ENCODE measurements around the gene RHEBL1.
"Not testable (repeated sequence)": the region's sequence is repeated elsewhere in the genome, so short reads cannot be mapped to it uniquely, and the experiment has no call there.

The RHEBL1 gene

DNA sequence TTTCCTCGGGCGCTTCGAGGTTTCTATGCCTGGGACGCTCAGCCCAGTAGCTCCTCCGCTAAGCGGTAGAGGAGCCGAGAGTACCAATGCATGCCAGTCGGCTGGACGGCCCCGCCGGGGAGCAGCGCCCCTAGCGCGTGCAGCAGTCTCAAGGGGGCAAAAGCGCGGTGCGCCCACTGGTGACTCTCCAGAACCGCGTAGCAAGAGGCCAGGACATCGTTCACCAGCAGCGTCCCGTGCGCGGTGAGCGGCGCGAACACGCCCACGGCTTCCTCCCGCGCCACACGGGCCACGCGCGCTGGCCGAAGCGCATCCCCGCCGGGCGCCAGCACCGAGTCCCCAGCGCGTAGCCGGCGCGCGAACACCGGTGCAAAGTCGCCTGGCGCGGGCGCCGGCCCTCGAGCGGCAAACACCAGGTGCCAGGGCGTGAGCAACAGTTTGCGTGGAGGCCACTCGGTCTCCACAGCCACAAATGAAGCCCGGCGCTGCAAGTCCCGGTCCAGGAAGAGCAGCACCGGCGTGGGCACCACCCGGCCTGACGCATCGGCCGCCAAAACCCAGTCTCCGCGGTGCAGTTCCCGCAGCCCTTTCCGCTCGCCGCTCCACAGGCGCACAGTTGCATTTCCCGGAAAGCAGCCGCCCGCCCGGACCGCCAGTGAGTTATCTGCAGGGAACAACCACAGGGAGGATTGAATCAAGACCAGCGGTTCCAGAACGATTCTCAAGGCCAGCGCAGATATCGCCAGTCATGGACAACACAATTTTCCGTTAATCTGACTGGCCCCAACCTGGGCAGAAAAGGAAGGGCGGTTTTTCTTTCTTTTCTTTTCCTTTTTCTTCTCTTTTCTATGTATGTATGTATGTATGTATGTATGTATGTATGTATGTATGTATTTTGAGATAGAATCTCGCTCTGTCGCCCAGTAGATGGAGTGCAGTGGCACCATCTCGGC lies 20.3 kb upstream of the RHEBL1 start:
- DNase-seq = no peak

DNA sequence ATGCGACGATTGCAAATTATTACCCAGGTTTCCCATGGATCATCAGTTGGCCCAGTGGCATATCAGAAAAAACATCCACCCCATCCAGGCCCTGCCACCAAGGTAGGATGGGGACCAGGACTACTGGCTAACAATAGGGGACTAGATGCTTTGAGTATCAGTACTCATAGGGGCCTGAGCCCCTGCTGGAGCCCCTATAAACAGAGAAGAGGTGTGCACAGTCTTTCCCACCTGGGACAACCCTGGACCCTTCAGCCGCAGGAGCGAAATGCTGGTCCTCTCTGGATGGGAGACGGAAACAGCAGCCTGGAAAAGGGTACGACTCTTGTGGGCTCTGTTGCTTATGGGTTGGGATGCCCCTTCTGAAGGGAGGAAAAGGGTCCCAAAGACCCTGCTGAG lies 19.2 kb upstream of the RHEBL1 start:
- DNase-seq = no peak

DNA sequence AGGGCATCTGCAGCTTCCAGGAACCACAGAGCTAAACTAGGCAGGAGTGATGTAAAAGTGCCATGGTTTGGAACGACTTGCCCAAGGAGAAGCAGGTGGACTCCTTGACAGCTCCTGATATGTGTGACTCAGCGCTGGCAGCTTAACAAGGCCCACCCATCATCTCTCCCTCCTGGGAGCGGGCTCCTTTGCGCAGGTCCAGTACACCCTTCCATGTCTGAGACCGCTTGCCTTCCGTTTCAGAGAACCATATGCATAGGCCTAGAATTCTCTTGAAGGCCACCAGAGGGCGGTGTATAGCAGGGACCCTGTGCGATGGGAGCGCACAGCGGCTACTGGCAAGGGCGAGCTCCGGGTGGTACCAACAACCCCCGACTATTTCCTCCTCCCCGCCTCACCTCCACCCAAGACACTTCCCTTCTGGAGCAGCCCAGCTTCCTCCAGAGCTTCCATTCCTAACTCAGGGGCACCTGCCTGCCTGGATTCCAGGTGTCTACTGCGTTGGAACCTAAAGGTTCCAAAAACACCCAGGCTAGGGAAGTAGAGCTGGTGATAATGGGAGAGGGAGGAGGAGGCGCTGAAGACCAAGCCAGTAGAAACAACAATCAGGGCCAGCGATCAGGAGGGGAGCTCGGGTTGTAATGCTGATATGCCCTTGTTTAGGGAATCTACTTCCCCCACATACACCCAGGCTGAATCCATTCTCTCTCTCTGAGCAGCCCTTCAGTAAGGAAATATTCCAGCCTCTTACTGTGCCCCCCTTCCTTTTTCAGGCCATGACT lies 18.6 kb upstream of the RHEBL1 start:
- peak; percentile 85 for DNase-seq

DNA sequence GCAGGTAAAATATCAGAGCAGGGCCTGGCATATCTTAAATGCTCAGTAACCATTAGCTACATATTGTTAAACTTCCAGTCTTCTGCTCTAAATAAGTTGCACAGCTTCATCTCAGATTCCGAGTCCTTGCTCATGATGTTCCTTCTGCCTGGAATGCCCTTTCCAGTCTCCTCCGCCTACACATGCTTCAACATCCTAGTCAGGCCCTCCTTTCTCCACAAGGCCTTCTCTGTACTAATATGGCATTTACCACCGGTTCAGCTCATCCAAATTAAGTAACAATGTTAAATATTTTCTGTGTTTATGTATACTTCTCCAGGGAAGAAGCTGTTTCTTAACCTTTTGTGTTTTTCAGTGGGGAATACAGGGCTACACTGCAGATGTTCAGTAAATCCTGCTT lies 16.3 kb upstream of the RHEBL1 start:
- no peak for DNase-seq

DNA sequence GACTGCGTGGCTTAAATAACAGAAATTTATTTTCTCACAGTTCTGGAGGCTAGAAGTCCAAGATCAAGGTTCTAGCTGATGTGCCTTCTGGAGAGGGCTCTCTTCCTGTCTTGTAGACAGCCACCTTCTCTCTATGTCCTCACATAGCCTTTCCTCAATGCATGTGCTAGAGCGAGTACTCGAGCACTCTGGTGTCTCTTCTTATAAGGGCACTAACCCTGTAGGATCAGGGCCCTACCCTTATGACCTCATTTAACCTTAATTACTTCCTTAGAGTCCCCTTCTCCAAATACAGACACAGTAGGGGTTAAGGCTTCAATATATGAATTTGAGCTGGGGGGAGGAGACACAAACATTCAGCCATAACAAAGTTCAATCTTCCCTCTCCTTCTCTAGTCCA lies 14.7 kb upstream of the RHEBL1 start:
- DNase-seq = no peak

DNA sequence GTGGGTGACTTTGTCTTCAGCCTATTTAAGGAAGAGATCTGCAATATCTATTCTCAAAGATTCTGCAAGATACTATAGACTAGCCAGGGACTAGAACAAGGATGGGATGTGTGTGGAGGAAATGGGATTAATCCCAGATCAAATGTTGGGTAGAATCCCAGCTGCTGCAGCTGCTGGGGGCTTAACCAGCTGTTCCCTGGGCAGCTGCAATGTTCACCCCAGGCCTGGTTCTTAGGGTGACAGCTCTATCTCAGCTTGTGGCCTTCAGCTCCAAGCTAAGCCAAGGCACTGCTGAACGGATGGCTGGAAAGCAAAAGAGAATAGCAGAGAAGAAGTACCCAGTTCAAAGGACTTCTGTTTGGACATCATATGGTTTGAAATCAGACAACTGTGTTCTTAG lies 10.0 kb upstream of the RHEBL1 start:
- DNase-seq = no peak

DNA sequence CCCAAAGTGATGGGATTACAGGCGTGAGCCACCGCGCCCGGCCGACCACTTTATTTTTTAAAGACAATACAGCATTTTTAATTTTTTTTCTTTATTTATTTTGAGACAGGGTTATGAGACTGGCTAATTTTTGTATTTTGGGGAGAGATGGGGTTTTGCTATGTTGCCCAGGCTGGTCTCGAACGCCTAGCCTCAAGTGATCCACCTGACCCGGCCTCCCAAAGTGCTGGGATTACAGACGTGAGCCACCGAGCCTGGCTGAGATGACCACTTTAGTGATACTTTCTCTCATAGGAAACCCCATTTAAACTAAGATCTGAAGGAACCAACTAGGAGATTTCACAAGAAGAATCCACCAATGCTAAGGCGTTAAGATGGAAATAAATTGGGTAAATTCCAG lies 1.2 kb upstream of the RHEBL1 start:
- no peak for DNase-seq

DNA sequence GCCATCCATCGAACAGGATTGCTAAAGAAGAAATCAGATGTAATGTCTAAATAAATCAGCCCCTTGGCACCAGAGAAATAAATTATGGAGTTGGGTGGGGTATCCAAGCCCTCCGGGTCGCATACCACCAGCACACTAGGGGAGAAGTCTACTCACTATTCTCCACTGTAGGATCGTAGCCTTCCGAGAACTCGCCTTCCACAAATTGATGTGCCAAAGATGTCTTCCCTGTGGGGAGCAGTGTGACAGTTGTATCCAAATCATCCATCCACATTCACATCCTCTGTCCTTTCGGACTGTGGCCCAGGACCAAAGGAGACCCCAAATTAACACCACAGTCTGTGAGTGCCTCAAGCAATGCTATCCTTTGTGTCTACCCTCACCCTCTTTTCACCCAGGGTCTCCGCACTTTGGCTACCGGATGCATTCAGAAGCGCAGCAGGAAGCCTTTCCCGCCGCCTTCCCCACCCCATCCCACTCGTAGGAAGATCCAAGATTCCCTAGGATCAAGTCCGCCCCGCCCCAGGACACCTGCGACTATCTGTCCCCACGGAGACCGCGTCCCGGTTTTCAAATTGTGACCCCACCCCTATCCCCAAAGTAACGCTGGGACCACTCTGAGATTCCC lies 786 bp downstream of the RHEBL1 start:
- no peak for DNase-seq

DNA sequence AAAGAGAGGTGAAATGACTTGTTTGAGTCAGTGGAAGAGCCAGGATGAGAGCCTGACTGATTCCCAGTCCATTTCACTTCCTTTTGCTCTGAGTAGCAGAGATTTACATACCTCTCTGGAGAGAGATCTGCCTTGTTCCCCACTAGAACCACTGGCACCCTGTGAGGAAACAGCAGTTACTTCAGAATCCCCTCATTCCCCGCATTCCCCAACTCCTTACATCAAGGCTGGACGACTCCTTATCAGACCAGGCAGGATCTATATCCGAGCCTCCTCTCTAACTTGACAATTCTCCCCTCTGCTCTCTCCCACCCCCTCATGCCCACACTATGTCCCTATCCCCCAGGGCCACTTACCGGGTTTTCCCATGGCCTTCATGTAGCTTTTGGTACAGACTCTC lies 3.7 kb downstream of the RHEBL1 start:
- no peak for DNase-seq

DNA sequence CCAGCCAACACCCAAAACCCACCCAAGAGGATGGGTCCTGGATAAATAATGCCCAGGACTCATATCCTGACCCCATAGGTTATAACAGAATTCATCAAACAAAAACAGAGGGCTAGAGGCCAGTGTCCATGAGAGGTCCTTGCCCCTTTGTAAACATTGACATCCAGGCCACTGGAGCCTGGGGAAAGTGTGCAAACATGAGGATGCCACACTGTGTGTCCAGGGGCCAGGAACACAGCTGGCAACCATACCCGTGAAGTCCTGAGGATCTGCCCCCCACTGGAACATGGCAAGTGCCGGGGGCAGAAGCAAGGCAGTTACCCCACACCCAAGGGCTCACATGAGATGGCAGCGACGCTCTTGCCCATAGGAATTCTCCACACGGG lies 5.0 kb downstream of the RHEBL1 start:
- DNase-seq = no peak

DNA sequence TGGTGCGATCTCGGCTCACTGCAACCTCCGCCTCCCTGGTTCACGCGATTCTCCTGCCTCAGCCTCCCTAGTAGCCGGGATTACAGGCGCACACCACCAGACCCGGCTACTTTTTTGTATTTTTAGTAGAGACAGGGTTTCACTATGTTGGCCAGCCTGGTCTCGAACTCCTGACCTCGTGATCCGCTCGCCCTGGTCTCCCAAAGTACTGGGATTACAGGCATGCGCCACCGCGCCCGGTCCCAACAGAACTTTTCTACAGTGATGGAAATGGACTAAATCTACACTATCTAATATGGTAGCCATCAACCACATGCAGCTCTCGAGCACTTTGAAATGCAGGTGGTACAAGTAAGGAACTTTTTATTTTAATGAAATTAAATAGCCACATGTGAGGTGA lies 7.9 kb downstream of the RHEBL1 start:
- not testable (repeated sequence) for DNase-seq

DNA sequence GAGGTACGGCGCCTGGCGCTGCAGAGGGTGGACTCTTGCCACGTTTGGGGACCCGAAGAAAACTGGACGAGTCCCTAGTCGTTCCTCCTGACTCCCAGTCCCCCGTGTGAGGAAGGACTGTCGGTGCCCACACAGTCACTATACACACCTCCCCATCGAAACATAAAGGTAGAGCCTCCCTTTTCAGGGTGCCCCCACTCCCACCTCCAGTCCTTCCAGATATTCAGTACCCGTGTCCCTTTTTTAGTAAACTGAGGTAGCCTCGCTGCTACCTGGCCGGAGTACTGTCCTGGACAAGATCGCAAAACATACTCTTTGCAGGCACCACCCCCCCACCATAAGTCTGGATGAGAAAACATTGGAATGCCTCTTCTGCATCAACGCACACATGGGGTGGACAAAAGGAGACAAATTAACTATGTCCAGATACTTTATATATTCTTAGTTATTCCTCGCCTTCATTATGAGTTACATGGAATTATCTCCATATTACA lies 8.6 kb downstream of the RHEBL1 start:
- DNase-seq = no peak

DNA sequence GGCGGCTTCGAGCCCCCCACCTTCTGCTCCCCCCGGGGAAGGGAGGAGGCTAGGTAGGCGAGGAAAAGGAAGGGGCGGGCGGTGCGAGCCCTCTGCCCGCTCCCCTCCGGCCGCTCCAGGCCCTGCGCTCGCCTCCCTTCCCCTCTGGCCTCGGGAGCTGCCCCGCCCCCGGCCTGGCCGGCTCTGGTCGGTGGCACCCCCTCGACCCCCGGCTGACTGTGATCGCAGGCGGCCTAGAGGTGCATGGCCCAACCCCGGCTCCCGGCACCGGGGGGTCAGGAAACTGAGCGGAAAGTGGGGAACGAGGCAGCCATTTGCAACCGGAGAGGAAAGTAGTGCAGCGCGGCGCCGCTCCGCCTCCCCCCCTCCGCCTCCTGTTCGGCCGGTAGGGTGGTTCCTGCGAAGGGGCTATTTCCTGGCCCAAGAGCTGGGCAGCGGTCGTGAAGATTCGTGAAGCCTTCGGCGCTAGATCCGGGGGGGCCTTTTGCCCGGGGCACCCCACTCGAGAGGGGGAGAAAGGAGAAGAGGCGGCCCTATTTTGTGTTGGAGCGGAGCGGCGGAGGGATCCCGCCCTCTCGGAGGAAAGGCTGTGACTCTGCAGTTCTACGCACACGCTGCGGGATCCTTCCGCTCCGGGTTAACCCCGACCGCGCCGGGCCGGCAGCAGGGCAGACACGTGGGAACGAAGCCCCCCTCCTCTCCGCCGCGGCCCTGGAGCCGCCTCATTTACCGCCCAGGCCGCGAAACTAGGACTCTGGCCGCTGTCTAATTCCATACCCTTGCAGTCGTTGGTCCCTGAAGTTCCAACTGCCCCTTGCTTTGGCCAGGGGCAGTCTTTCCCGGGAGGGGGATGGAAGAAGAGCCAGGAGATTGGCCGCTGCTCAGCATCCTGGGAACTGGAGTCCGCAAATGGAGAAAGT lies 9.3 kb downstream of the RHEBL1 start, which contains the start of gene KMT2D:
KMT2D (minus strand) TSS at position 558 of the 920 bp plus-strand sequence. CDS start 5,470 bp downstream, outside the sequence.
- DNase-seq = peak; percentile 75

DNA sequence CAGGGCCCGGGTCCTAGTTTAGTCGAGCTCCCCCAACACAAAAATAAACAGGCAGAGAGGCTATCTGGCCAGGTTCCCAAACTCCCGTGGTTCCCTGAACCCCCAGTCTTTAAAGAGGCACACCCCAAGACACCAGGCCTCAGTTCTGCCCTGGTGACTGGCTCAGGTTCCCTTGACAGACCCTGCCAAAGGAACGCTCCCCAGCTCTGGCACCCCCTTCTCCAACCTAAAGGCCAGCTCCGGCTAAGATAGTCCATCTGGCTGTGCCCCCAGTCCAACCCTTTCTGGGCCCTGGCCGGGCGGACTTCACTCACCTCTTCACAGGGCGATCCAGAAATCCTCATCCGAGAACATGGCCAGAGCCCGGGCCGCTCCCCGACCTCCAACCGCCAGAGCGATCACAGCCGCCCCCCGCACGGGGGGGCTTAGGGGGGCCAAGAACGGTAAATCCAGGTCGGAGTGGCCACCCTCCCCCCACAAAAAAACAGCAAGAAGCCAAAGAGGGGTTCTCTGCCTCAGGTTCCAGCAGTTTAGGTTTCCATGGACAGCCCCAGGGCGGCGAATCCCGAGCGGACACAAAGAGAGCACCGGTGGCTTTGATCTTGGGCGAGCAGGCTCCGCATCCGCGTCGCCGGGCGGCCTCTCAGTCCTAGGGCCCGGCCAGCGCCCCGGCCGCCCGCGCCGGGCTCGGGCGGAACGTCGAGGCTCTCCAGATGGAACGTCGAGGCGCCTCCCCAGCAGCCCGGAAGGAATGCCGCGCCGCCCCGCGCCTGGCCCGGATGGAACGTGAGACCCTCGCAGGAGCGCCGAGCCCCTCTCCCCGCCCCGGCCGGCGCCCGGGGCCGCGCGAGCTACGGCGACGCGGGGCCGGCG lies 10.2 kb downstream of the RHEBL1 start:
- no peak for DNase-seq

DNA sequence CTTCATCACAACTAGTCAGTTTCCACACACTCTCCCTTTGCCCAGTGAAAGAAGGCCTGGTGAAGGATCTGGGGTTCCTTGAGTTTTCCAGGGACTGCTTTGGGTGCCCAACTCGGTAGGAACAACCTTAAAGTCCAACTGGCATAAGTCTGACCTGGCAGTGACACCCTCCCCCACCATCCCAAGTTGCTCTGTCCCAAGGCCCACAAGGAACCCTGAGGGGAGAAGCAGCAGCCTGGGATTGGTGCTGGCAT lies 10.8 kb downstream of the RHEBL1 start:
- DNase-seq = no peak

DNA sequence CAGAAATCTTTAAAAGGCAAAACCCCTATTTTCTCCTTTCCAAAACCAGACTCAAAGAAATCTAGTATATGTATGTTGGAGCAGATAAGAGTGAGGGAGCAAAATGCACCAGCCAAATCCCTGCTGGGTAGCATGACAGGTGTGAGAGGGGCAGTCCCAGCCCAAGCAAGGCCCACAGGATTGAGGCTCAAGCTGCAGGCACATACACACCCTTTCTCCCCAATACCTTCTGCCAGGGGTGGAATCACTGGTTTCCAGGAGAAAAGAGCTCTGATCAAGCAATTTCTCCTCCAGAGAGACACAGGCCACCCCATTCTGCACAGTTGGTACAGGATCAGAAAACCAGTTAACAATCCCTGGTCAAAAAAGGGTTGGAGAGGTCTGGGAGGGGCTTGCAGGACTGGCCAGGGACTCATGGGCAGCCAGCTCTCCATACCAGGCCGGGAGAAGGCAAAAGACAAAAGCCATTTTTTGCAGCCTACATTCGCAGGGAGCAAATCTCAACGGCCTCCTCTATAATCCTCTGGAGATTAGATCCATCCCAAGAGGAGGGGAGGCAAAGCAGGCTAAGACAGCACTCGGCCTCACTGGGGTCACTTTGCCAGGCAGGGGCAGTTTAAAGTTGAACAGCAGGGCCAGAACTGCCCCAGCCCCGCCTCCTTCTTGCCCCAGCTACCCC lies 11.3 kb downstream of the RHEBL1 start:
- DNase-seq = no peak

DNA sequence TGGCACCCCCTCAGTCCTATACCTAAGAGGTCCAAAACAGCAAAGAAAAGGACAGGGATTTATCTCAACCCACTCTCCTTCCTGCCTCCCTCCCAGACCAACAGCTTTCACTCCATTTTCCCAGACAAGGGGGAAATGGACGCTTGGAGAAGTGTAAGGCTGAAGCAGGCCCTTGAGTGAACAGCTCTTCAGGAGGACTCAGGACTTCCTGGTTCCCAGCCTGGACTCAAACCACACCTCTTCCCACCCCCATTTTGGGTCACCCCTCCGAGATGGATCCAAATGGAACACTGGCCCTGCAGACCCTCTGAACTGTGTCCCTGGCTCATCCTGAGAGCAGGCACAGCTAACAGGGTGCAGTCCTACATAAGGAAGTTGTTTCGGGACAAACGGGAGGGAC lies 11.9 kb downstream of the RHEBL1 start:
- DNase-seq = peak; percentile 47

DNA sequence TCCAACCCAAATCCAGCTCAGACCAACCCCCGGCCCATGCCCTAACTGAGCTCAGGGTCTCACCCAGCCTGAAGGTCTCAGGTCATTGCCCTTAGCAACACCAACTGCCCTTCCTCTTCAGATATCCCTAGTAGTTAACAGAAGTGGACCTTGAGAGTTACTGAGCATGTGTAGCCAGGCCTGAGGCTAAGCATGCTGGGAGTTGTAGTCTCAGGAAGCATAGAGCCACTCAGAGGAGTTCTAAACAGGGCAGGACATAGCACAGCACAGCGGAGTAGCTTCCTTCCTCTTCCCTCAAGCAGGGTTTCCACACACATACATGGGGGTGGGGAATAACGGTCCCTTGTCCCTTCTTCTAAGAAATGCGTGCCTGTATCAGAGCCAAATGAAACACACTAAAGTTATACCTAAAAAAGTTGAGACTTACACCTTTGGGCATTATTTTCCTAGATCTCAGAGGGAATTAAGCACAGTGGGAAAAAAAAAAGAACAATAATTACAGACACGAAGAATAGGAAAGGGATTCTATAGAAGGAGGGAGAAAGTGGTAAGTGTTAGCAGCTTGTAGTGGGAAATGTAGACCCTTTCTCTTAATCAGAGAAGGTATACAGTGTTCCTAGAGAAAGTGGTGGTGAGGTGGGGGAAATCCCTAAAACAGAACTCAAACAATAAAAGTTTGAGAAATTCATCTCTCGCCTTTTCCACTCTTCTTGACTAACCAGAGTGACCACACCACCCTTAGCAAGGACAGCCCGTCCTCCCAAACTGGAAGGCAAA lies 13.6 kb downstream of the RHEBL1 start:
- no peak for DNase-seq

DNA sequence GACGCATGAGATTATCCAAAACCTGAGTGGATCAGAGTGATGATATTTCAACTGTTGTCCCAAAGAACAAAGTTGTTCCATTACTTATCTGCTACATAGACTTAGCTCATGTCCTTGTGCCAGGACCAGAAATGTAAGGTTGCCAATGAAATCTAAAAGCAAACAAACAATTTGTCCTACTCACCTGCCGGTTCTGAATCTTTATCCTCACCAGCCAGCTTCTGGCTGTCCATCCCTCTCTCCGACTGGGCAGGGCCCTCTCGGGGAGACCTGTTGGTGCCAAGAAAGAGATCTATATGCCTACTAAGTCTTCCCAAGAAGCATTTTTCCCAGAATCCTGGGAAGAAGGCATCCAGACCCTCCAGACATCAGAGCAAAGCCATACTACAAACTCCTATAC lies 14.7 kb downstream of the RHEBL1 start:
- no peak for DNase-seq

DNA sequence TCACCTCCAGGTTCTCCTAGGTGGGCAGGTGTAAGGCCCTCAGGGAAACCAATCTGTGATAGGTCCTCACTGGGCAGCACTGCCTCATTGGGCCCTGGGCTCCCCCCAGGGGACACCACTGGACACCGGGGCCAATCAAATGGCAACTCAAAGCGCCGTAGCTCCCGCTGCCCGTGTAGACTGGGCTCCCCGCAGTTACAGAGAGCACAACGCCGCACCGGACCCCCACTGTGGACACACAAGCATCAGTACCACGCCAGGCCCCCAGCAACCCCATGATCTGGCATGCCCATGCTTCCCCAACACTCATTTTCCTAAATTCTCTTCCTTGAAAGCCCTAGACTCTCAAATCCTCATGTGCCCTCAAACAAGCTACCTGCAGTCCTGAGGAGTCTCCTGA lies 15.3 kb downstream of the RHEBL1 start:
- DNase-seq = no peak
